Fibroblast of pulmonary artery (primary cell): Measurements from ENCODE around the gene RMI1.
"Not testable (repeated sequence)": the region's sequence is repeated elsewhere in the genome, so short reads cannot be mapped to it uniquely, and the experiment has no call there.

Experiments used
- DNase-seq: peaks from one replicate; pipeline ENCODE4 v3.0.0-alpha.2; 2010; ENCODE audit warnings: low read depth
- H3K4me3 ChIP-seq: replicated peaks from 2 replicates; pipeline ENCODE4 v1.5.1; 2011; ENCODE audit warnings: low read depth, mild to moderate bottlenecking, control low read depth, low read length, moderate library complexity
- CTCF ChIP-seq: IDR thresholded peaks from 2 replicates; pipeline ENCODE4 v1.5.1; 2011; ENCODE audit warnings: mild to moderate bottlenecking, control low read depth, low read length, inconsistent platforms; ENCODE audit errors: missing control alignments

Gene RMI1

GRCh38 chr9:83935276-83935935 lies 45.2 kb upstream of the RMI1 start:
- H3K4me3 ChIP-seq: no peak overlapping the region
- no peak for TF ChIP-seq CTCF
- DNase-seq: peak; percentile 85

GRCh38 chr9:83936523-83936922 lies 44.1 kb upstream of the RMI1 start:
- DNase-seq: no peak
- H3K4me3 ChIP-seq: no peak overlapping the region
- no peak for TF ChIP-seq CTCF

GRCh38 chr9:83937861-83938455 lies 42.6 kb upstream of the RMI1 start:
- TF ChIP-seq CTCF: peak; percentile 57
- H3K4me3 ChIP-seq: no peak overlapping the region
- DNase-seq: peak; percentile 80

GRCh38 chr9:83940590-83941303 lies 39.9 kb upstream of the RMI1 start:
- TF ChIP-seq CTCF: no peak
- no peak for DNase-seq
- no peak overlapping the region for H3K4me3 ChIP-seq

GRCh38 chr9:83948096-83948495 lies 32.5 kb upstream of the RMI1 start:
- H3K4me3 ChIP-seq, DNase-seq: not testable (repeated sequence)

GRCh38 chr9:83956086-83956435 lies 24.5 kb upstream of the RMI1 start:
- DNase-seq: no peak
- peak overlapping the region; percentile 60 for H3K4me3 ChIP-seq
- no peak for TF ChIP-seq CTCF

- peak overlapping the region; percentile 60 for H3K4me3 ChIP-seq
- DNase-seq: peak; percentile 61
- TF ChIP-seq CTCF: no peak
Observed at GRCh38 chr9:83956436-83957247, 24.0 kb upstream of the RMI1 start.
